NCI-H2107 treated with DMSO at 0.1 percent for 48 hours (cell line): ENCODE measurements around the gene CCM2.
"Not testable (repeated sequence)": the region's sequence is repeated elsewhere in the genome, so short reads cannot be mapped to it uniquely, and the experiment has no call there.

ENCODE experiments used
- DNase-seq: peaks from one replicate; lab custom pipeline; 2025; ENCODE audit not compliant: unreplicated experiment; lab: John Stamatoyannopoulos, UW

The CCM2 gene

GRCh38 chr7:45098983-45099839 lies 99.2 kb downstream of the CCM2 start:
- DNase-seq = no peak

- DNase-seq = no peak
Observed at GRCh38 chr7:45099891-45100760, 100.1 kb downstream of the CCM2 start.

GRCh38 chr7:45100761-45101480 lies 100.9 kb downstream of the CCM2 start:
- DNase-seq = no peak

- DNase-seq = no peak
Observed at GRCh38 chr7:45101748-45102147, 101.7 kb downstream of the CCM2 start.

- DNase-seq = no peak
Observed at GRCh38 chr7:45102785-45103712, 103.0 kb downstream of the CCM2 start.

GRCh38 chr7:45103958-45104843 lies 104.2 kb downstream of the CCM2 start:
- no peak for DNase-seq

DNA sequence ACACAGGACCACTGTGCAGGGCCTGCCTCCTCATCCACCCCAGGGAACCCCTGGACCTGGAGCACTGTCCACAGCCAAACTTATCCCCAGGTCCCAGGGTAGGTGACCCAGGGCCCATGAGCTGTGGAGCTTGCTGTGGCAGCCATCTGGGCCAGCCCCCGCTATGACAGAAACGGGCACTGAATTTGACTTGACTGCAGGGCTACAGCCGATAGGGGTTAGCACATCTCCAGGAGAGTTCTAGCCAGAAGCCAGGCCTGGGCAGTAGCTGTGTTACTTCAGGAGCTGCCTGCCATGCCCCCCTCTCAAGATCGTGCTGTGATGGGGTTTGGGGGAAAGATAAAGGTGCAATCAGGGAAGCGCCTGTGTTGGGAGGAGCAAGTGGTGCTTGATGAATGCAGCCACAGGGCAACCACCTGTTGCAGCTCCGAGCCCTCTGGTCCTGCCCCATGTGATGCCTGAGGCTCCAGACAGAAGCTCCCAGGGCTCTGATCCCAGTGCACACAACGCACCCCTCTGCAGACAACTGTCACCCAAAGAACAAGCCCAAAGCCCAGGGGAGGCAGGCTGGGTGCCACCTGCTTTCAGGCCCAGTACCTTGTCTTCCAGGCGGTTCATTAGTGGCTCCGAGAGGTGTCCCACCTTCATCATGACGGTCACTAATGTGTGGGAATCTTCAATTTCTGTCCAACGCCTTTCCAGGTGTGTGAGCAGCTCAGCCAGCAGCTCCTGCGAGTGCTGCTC lies 105.0 kb downstream of the CCM2 start:
- DNase-seq = no peak

GRCh38 chr7:45105588-45106188 lies 105.7 kb downstream of the CCM2 start:
- no peak for DNase-seq

DNA sequence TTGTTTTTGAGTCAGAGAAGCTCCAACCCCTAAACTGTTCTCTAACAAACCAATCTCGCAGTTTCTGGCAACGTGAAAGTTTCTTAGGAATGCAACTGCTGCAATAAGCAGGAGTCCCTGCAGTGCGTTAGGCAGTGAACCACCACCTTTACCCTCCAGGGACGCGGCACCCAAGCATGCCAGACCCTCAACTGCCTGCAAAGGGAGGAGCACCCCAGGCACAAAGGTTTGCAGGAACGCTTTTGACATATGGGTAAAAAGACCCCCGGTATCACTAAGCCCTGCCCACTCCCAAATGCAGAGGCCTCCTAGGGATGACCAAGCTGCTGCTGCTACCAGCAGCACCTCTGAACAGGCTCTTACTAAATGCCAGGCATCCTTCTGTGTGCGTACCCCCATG lies 106.8 kb downstream of the CCM2 start:
- no peak for DNase-seq

- DNase-seq = no peak
Observed at GRCh38 chr7:45107356-45107755, 107.4 kb downstream of the CCM2 start.

DNA sequence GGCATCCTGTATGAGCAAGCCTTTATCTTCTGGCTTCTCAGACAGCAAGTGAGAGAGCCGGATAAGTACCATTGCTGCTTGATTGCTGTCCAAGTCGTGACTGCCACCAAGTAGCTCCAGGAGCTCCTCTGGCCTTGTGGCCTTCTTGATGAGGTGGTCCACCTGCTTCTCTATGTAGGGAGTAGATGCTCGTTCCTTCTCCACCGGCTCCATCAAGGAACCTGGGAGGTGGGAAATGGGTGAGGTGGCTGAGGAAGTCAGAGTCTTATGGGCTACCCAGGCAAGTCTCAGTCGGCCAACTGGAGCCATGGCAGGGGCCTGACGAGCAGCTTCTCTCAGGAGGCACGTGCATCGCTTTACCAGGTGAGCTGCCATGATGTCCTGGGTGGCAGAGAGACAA lies 108.9 kb downstream of the CCM2 start:
- DNase-seq = no peak

- peak; percentile 91 for DNase-seq
Observed at GRCh38 chr7:45111298-45112223, 111.6 kb downstream of the CCM2 start, which contains the start of gene TBRG4. TSS of gene TBRG4 (minus strand) at chr7:45111697. CDS start at chr7:45109237, 2,460 bp downstream.

- DNase-seq = no peak
Observed at GRCh38 chr7:45112648-45113047, 112.6 kb downstream of the CCM2 start.

- not testable (repeated sequence) for DNase-seq
Observed at GRCh38 chr7:45114257-45114656, 114.3 kb downstream of the CCM2 start.

- DNase-seq = no peak
Observed at GRCh38 chr7:45114926-45115325, 114.9 kb downstream of the CCM2 start.

DNA sequence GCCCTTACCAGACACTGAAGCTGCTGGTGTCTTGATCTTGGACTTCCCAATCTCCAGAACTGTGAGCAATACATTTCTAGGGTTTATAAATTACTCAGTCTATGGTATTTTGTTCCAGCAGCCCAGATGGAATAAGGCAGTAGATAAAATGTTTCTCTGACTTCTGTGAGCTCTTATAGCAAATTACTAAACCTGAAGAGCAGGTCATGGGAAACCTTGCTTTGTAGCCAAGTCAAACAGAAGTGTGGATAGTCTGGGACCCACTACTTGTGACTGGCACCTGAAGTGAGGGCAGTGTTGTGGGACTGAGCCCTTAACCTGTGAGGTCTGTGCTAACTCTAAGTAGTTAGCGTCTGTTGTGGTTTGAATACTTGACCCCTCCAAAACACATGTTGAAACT lies 116.0 kb downstream of the CCM2 start:
- DNase-seq = no peak

- DNase-seq = no peak
Observed at GRCh38 chr7:45117582-45117981, 117.6 kb downstream of the CCM2 start.
